Lung (tissue), 12 donors: ENCODE data around the gene GSTT2B. TPM values are rescaled to one million over a fixed set of nuclear protein-coding genes. Genes with fewer than 3 reads are reported as not detected.
A peak's percentile ranks its signal among the peaks of the same experiment; 100 is the strongest.

Source experiments
- ATAC-seq: fragments of 200-7000 bp; cut with Tn5 transposase; one replicate; pipeline ENCODE4 v1.9.1; 2020; ENCODE audit warnings: moderate number of reproducible peaks; ENCODE audit not compliant: insufficient read depth, low FRiP score
- DNase-seq, 3 donors: peaks; one replicate each; pipeline ENCODE4 v3.0.0-alpha.2; 2013 to 2017
- H3K27ac ChIP-seq, 2 donors: one replicate each; pipeline ENCODE4 v1.5.1; 2013; ENCODE audit warnings: mild to moderate bottlenecking in 2 of 2, moderate library complexity in 2 of 2, control low read depth in 1 of 2, inconsistent platforms in 1 of 2, low read depth in 1 of 2, low read length in 1 of 2
- H3K27me3 ChIP-seq, 3 donors: one replicate each; pipeline ENCODE4 v1.5.1; 2013; ENCODE audit warnings: low read length in 2 of 3; ENCODE audit not compliant: control insufficient read depth in 3 of 3, insufficient read depth in 3 of 3
- H3K36me3 ChIP-seq, 4 donors: one replicate each; pipeline ENCODE4 v1.5.1; 2013; ENCODE audit warnings: low read length in 4 of 4, mild to moderate bottlenecking in 1 of 4, moderate library complexity in 1 of 4; ENCODE audit not compliant: control insufficient read depth in 4 of 4, insufficient read depth in 4 of 4
- H3K4me1 ChIP-seq, 5 donors: one replicate each; pipeline ENCODE4 v1.5.1; 2013; ENCODE audit warnings: low read length in 5 of 5, mild to moderate bottlenecking in 2 of 5, moderate library complexity in 1 of 5; ENCODE audit not compliant: control insufficient read depth in 5 of 5, insufficient read depth in 5 of 5
- H3K4me3 ChIP-seq: one replicate; pipeline ENCODE4 v1.5.1; 2013; ENCODE audit warnings: mild to moderate bottlenecking, control low read depth, moderate library complexity
- H3K9ac ChIP-seq, 2 donors: one replicate each; pipeline ENCODE4 v1.5.1; 2013; ENCODE audit warnings: low read length in 2 of 2, control low read depth in 1 of 2; ENCODE audit not compliant: insufficient read depth in 1 of 2
- H3K9me3 ChIP-seq, 4 donors: one replicate each; pipeline ENCODE4 v1.5.1; 2013; ENCODE audit warnings: low read length in 3 of 4, mild to moderate bottlenecking in 1 of 4, moderate library complexity in 1 of 4; ENCODE audit not compliant: control insufficient read depth in 4 of 4, insufficient read depth in 3 of 4
- WGBS, 2 donors: extraction: QIAGEN DNeasy Blood & Tissue Kit; methylation state at CpG; one replicate each; pipeline ENCODE4 v1.1.7; 2013; 5-methylcytosine and 5-hydroxymethylcytosine counted together
- polyA plus RNA-seq, 2 donors: library from polyadenylated mRNA; stranded (reverse); fragments of 200-250 nt; gene quantifications; one replicate each; pipeline ENCODE4 v1.2.1, GENCODE V29; 2013
- total RNA-seq, 2 donors: library from RNA; depleted of rRNA in 1 of 2; stranded (reverse); fragments of >200 nt in 1 of 2; gene quantifications; one replicate each; pipeline ENCODE4 v1.2.1, GENCODE V29; 2014 to 2021
- TF ChIP-seq, protein P1 (sequence below): IDR thresholded peaks from 2 replicates; pipeline ENCODE4 v1.5.1; 2012; ENCODE audit warnings: mild to moderate bottlenecking; ENCODE audit errors: control extremely low read depth, extremely low read depth
- donor health status: control.
- donor health status: control.
- donor health status: Bipolar disorder and iron deficiency.
- donor health status: healthy.
- donor health status: DM: yes; HTN: yes; CAD: no.

GSTT2B gene
- total and polyA plus RNA-seq, 4 donors = 2.0 to 22.9 (median 15.6) TPM

DNA sequence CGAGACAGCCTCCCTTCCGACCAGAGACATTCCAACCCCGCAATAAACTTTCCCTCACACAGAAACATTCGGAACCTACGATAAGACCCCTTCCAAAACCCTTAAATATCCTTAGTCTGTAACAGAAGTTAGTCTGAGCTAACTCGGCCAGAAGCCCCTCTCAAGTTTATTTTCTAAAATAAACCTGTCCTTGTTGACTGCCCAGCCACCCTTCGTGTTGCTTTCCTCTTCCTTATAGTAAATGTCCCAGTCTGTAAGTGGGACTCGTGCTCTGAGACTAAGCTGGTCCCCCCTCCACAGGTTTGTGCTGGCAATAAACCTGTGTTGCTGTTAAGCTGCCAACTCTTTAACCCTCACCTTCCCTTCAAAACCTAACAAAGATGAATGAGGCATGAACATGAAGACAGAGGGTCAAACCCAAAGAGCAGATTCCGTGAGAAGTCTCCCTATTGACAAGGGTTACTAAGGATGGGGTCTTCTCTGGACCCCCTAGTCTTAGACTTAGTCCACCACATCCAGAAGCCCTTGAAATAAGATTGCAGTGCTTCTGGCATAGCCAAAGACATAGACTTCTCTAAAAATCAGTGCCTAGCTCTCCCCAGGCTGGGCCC, 48.6 kb downstream of the GSTT2B start:
- Histone ChIP-seq H3K27ac (no peak overlapping the region), H3K36me3 (no peaks in the 10 kb centered on the region), H3K4me3 (no peak overlapping the region), H3K9ac (peak overlapping the region in 1 of 2 donors; percentile 96), H3K9me3 (no peaks in the 10 kb centered on the region), H3K4me1 (peaks cover 0 to 26% (median 4%) of the 10 kb centered on the region in 5 donors), H3K27me3 (no peaks in the 10 kb centered on the region)
- TF ChIP-seq, protein P1, sequence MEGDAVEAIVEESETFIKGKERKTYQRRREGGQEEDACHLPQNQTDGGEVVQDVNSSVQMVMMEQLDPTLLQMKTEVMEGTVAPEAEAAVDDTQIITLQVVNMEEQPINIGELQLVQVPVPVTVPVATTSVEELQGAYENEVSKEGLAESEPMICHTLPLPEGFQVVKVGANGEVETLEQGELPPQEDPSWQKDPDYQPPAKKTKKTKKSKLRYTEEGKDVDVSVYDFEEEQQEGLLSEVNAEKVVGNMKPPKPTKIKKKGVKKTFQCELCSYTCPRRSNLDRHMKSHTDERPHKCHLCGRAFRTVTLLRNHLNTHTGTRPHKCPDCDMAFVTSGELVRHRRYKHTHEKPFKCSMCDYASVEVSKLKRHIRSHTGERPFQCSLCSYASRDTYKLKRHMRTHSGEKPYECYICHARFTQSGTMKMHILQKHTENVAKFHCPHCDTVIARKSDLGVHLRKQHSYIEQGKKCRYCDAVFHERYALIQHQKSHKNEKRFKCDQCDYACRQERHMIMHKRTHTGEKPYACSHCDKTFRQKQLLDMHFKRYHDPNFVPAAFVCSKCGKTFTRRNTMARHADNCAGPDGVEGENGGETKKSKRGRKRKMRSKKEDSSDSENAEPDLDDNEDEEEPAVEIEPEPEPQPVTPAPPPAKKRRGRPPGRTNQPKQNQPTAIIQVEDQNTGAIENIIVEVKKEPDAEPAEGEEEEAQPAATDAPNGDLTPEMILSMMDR = no peak
- DNase-seq = no peak
- no peak for ATAC-seq
- WGBS, 2 donors = 91 to 93% methylated on average over 9 of the region's 9 CpGs

DNA sequence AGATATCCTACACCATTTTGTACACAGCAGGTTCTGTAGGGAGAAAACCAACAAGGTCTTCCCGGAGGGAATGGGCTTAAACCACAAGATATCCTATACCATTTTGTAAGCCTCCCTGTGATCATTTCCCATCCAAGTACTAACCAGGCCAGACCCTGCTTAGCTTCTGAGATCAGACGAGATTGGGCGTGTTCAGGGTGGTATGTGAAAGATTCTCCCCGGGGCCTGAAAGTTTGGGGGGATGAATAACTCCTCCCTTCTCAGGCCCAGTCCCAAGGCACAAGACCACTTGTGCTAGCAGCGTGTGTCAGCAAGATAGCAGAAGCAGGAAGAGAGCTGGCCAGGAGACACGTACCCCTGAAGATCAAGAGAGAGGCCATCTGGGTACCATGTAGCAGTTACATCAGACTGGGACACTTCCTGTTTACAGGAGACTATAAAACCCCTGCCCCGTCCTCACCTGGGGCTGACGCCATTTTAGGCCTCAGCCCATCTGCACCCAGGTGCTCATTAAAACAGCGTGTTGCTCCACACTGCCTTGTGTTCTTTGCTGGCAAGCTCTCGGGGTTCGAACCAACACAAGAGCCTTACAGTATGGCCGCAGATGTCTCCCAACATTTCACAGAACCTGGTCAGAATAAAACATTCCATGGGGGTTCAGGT, 49.5 kb downstream of the GSTT2B start:
- Histone ChIP-seq H3K27ac (no peak overlapping the region), H3K36me3 (no peaks in the 10 kb centered on the region), H3K4me1 (peaks cover 0 to 26% (median 4%) of the 10 kb centered on the region in 5 donors), H3K9ac (no peak overlapping the region), H3K9me3 (no peaks in the 10 kb centered on the region), H3K4me3 (no peak overlapping the region), H3K27me3 (no peaks in the 10 kb centered on the region)
- DNase-seq = no peak
- ATAC-seq = no peak
- WGBS, 2 donors = 89 to 94% methylated on average over 12 of the region's 12 CpGs
- TF ChIP-seq, protein P1 = no peak

DNA sequence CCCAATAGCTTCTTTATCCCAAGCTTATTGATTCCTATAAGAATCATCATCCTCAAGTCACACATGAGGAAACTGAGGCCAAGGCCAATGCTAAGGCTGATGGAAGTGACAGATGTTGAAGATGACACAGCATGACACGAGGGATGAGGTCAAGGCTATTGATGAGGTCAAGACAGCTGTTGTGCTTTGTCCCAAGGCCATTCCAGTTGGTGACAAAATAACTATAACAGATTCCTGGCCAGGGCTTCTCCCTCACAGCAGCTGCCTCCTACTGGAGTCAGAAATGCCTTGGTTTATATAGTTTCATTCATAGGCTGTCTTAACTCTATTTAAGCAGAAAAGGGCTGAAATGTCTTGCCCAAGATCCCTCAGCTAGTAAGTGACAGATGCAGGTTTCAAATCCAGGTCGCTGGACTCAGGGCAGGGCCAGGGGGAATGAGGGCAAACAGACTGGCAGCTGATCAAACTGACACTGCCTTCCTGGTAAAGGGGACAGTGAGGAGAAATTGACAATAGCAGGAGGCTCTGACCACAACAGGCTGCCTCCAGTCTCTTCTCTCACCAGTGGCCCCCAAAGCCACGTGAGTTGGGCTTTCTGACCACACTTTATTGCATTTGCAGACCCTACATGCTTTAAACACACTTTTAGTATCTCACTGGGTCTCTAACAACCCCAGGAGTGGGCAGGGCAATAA, 50.4 kb downstream of the GSTT2B start:
- H3K9me3 ChIP-seq = no peaks in the 10 kb centered on the region
- no peak overlapping the region for H3K27ac ChIP-seq
- TF ChIP-seq, protein P1 = no peak
- no peaks in the 10 kb centered on the region for H3K36me3 ChIP-seq
- H3K9ac ChIP-seq = no peak overlapping the region
- H3K4me3 ChIP-seq = no peak overlapping the region
- peaks cover 0 to 27% (median 4%) of the 10 kb centered on the region in 5 donors for H3K4me1 ChIP-seq
- 90 to 95% methylated on average over 3 of the region's 3 CpGs for WGBS, 2 donors
- no peak for ATAC-seq
- DNase-seq = no peak
- no peaks in the 10 kb centered on the region for H3K27me3 ChIP-seq
